Stimulated activated CD8-positive, alpha-beta memory T cell treated with anti-CD3 and anti-CD28 coated beads, Interleukin-12 subunit alpha, Interleukin-12 subunit beta, amount 100 ng/mL, for 4 hours (primary cell): ENCODE results near the gene DLG2.
"Not testable (repeated sequence)": the region's sequence is repeated elsewhere in the genome, so short reads cannot be mapped to it uniquely, and the experiment has no call there.

Experiments used
- DNase-seq: peaks from one replicate; pipeline ENCODE4 v3.0.0-alpha.2; 2020; ENCODE audit warnings: low read depth

Gene DLG2

DNA sequence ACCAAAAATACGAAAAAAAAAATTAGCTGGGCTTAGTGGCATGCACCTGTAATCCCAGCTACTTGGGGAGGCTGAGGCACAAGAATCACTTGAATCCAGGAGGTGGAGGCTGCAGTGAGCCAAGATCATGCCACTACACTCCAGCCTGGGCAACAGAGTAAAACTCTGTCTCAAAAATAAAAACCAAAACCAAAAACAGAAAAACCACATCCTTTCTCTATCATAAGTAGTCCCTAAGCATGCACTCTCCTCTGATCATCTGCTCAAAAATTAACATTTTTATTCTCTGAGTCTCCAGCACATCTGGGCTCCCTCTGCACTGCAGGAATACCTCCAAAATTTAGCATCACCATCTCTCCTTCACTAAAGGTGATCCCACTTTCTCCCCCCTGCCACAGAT, 516.9 kb downstream of the DLG2 start:
- not testable (repeated sequence) for DNase-seq

DNA sequence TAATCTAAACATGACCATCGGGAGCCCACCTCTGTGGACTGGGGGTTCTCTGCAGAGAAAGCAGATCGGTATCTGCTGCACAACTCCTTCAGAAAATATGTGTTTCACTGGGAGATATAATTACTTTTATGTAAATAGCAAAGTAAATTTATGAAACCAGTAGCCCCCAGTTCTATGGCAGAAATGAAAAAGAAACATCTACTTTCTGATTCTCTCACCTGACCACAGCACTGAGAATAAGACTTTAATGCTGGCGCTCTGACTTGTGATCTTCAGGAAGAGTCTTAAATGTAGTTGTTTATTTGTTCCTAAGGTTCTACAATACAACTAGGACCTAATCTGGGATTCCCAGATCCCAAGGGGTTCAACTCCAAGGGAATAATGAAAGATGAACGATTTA, 518.0 kb downstream of the DLG2 start:
- DNase-seq: no peak

DNA sequence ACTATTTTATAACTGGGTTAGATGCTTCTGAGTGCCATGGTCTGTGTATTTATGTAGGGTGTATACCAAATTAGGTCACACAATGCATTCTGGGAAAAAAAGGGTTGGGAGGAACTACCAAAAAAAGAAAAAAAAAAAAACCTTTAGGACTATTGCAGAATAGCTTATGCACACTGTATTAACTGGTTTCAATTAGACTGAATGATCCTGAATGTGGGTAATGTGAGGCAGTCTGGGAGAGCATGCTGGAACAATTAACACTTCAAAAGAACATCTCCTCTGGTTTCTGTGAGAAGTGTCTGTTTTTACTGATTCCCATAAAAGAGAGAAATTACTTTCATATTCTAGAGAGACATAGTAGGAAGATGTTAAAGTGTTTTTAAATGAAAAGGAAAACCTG, 521.3 kb downstream of the DLG2 start:
- no peak for DNase-seq

DNA sequence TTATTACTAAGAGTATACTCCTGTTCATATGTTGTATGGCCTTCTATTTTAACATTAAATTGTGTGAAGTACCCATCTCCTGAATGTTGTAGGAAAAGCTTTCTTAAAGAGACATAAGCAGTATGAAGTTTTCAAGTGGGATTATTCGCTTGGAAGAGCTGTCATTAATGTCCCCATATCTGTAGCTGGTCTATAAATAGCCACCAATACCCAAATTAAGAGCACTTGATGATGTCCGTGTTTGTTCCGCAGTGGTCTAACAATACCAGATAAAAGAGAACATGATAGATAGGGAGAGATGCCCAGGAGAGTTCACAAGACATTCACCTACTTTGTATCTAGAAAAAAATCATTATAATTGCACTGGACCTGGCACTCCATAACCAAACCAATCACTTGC, 527.6 kb downstream of the DLG2 start:
- no peak for DNase-seq

DNA sequence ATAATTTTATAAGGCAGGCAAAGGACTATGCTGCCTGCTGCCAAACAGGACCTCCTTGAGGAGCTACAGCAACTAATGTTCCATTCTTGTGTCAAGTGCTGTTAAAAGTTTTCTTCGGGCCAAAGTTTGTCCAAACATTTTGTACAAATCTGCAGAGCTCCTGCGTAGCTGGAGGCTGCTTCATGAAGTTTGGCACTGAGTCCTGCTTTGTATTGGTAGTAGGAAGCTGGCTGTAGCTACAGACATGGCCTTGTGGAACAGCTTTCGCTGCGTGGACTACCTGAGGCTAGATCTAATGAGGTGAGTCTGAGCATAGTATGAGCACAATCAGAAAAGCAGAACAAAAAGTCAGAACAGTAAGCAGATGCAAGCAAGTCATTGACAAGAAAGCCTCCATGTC, 528.1 kb downstream of the DLG2 start:
- DNase-seq: no peak

DNA sequence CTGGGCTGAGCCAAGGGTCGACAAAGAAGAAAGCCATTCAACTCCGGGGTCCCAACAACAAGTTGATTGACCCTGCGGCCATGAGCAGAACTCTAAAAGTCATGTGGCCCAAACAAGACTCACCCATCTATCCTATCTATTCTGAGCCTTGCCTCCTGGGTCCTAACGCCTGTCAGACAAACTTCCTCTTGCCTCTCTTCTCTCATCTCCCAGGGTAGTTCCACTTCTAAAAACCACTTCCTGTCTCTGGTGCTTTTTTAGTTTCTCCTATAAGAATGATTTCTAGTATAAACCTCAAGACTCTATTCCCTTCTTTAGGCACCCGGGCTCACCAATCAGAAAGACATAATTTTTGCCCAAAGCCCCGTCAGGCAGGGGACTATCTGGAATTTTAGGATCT, 530.2 kb downstream of the DLG2 start:
- DNase-seq: no peak

DNA sequence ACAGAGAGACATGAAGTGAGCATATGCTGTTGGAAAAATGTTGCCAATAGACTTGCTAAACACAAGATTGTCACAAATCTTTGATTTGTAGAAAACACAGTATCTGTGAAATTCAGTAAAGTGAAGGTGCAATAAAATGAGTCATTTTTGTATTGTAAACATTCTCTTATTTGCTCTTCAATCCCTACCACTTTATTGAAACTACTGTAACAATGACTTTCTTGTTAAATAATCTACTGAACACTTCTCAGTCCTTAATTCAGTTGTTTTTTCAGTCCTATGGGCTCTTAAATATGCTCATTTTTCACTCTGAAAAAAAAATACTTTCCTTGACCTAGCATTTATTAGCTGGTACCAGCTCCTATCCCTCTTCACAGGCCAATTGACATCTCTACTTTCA, 531.9 kb downstream of the DLG2 start:
- no peak for DNase-seq

DNA sequence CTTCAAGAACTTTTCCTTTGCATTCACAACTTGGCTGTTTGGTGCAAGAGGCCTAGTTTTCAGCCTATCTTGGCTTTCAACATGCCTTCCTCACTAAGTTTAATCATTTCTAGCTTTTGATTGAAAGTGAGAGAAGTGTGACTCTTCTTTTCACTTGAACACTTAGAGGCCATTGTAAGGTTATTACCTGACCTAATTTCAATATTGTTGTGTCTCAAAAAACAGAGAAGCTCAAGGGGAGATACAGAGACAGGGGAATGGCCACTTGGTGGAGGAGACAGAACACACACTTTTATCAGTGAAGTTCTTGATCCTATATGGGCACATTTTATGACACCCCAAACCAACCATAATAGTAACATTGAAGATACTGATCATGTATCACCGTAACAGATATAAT, 532.3 kb downstream of the DLG2 start:
- no peak for DNase-seq

DNA sequence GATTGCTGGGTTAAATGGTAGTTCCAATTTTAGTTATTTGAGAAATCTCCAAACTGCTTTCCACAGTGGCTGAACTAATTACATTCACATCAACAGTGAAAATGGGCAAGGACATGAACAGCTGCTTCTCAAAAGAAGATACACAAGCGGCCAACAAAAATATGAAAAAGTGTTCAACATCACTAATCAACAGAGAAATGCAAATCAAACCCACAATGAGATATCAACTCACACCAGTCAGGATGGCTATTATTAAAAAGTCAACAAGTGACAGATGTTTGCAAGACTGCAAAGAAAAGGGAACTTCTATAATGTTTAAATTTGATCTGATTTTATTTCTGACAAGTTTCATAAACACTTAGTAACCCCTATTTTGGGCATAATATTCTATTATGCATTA, 537.5 kb downstream of the DLG2 start:
- DNase-seq: no peak

DNA sequence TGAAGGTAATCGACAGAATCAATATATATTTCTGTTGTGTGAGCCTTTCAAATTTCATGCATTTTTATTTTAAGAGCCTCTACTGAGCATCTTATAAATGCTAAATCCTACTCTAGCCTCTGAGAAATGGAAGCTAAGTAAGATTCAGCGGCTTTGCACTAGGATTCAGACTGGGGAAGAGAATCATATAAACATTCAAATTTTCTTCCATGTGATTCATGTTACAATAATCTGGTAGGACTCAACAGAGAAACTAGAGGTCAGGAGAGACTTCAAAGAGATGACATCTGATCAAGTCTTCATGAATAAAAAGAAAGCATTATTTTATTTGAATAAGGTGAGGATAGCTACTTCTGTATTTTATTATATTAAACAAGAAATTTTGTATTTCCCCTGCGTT, 538.9 kb downstream of the DLG2 start:
- DNase-seq: no peak

DNA sequence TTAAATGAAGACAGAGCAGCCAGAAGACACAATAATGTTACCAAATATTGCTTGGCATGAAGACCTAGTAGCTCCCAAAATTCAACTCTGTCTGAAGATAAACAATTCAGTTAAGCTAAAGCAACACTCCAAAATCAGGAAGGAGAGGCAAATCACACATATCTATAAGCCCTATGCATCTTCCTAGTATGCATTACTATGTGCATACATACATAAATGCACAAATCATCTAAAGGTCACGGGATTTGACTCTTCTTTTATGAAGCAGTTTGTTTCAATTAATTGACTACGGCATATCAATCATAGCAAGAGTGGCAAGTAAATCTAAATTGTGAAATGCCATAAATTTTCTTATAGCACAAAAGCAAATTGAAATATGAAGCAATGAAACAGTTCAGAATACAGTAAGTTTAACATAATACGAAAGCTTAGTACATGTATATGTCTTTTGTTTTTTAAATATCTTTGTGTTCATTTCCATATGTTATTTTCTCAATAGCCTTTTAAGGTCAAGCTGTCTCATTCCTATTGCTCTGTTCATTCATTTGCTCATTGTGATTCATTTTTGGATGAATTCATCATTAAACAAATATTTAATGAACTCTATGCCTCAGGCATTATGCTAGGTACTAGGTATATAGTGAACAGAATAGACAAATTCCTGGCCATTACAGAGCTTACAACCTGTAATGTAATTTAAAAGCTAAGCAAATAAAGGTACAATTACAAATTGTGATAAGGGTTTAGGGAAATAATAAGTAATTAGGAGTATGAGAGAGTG, 540.5 kb downstream of the DLG2 start:
- no peak for DNase-seq

DNA sequence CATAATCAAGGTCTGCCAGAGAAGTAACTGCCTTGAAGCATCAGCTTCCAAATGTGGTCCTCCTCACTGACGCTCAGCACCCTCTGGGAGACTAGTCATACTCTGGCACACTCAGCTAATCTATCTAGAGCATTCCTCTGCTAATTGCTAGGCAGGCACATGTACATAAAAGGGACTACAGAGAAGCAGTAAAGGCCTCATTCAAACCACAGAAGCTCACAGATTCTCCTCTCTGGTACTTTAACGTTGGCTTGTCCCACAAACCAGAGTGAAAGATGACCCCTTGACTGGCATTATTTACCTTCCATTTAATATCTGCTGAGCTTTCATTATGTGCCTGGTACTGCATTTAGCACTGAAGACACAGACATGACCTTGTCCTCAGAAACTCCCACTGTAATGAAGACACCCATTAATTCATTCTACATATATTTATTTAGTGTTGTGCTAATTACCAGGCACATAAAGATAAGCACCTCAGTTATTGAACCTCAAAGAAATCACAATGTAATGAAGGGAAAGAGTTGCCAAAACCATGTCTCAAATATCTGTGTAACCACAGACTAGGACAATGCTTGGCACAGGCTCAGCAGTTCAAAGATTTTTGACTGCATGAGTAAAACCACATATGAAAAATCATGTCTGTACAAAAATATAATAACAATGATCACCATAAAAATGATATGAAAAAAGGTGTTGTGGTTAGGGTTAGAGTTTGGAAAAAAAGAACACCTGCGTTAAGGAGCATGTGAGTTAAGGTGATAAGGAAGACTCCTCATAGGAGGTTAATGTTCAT, 550.4 kb downstream of the DLG2 start:
- DNase-seq: no peak

DNA sequence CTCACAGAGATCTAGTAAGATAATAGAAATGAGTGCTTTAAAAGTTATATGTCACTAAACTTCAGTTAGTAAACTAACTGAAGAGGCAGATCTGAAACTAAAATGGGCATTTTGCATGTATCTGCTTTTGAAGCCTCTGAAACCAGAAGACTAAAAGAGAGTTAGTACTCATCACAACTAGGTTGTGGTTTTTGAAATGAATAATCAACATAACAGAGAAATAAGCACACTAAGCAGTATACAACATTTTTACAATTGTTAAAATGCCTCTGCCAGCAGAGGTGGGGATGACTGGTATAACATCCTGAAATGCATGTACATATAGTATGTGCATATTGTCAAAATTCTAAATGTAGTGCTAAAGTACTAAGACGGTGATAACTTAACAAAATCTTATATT, 564.5 kb downstream of the DLG2 start:
- DNase-seq: no peak

DNA sequence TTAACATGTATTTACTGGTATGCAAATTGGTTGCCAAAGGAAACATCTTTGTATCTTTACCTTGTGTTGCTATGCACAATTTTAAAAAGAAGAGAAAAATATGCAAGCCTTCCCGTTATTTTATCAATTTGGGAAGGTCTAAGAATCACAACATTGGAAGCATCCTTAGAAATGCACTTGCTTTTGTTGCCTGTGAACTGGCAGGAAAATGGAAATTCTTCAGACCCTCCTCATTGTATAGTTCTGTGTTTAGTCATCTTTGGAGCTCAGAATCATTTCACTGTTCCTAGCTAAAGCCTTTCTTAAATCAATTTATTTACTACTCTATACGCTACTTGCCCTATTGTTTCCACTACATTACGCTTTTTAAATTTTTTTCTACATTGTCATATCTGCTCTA, 574.5 kb downstream of the DLG2 start:
- no peak for DNase-seq

DNA sequence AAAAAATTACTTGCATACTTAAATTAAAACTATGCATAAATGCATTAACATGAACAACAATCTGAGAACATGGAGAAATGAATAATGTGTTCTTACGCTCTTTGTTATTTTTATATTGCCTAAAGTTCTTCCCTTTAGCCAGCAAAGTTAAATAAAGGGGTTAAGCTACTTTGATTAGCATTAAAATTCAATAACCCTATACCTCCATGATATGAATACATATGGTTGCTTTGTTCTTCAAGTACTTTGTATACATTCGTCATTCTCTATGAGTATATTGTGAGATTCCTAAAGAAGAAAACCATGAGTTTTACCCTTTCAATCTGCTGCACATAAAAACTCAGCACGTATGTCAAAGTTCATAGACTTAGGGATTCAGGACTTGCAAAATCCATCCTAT, 578.3 kb downstream of the DLG2 start:
- DNase-seq: no peak

DNA sequence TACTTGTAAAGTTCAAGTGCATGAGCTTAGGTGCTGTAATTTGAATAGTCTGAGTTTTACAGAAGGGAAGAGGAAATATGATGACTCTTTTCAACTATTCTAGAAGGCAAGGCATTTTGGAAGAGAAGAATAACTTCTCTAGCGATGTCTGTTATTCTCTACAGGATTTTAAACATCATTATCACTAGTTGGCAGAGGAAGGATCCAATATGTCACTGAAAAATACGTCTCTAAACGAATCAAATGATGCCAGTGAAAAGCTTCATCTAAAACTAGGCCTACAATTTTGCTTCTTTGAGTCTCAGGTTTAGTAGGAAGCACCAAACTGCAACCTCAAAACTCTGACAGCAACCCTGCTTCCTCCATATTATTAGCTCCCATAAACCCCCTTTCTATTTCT, 581.4 kb downstream of the DLG2 start:
- DNase-seq: no peak

DNA sequence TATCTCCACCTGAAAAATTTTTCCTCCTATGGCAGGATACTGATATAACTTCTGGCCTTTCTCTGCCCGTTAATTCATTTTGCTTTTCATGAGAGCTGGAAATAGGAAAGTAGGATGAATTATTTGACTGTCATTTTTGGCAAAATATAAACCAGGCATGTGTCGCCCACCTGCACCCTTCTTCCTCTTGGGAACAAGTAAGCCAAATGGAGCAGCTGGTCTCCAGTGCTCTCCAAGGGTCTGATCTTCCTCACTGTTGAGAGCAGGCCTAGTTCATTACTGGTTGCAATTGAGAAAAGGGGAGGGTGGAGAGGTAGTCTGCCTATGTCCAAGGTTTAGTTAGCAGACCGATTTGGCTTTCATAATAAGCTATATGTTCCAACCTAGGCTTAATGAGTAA, 582.2 kb downstream of the DLG2 start:
- DNase-seq: no peak

DNA sequence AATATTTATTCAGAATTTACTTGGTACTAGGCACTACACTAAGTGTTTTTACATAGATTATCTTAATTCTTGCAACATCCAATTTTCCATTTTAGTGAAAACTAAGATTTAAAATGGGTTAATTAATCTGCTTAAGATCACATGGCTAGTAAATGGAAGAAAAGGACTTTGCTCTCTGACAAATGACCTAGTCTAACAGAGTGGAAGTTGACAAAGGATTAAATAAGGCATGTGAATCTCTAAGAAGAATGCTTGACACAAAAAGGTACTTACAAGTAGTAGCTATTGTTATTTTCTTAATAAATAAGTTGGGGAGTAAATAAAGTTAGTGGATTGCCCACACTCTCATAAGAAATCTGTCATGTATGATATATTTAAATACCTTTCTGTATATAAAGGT, 584.8 kb downstream of the DLG2 start:
- no peak for DNase-seq

DNA sequence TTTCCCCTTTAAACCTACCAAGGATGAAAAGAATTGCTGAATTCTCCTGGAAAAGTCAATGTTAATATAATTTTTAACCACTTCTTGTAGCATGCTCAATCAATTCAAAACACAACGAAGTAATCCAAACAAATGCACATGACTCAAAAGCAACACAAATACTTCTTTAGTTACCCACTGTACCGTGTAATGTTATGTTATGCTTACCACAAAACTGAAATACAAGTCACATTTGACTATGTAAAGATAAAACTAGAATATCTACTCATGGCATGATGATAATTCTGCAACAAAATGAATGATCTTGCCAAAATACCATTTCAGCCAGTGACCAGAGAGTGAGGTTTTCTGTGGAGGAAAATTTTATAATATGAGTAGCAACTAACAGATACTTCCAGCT, 587.0 kb downstream of the DLG2 start:
- DNase-seq: no peak

DNA sequence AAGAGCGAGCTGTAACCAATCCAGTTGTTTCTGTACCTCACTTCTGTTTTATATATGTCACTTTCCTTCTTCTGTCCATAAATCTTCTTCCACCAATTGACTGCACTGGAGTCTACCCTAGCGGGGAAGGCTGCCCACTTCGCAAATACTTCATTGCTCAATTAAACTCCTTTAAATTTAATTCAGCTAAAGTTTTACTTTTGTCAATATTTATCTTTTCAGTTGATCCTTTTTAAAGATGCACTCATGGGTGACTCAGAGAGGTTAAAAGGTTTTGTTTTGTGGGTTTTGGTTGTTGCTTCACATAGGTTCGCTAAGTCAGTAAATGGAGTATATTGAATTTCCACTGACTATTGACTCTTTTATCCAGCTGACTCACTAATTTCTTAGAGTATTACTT, 597.2 kb downstream of the DLG2 start:
- no peak for DNase-seq

DNA sequence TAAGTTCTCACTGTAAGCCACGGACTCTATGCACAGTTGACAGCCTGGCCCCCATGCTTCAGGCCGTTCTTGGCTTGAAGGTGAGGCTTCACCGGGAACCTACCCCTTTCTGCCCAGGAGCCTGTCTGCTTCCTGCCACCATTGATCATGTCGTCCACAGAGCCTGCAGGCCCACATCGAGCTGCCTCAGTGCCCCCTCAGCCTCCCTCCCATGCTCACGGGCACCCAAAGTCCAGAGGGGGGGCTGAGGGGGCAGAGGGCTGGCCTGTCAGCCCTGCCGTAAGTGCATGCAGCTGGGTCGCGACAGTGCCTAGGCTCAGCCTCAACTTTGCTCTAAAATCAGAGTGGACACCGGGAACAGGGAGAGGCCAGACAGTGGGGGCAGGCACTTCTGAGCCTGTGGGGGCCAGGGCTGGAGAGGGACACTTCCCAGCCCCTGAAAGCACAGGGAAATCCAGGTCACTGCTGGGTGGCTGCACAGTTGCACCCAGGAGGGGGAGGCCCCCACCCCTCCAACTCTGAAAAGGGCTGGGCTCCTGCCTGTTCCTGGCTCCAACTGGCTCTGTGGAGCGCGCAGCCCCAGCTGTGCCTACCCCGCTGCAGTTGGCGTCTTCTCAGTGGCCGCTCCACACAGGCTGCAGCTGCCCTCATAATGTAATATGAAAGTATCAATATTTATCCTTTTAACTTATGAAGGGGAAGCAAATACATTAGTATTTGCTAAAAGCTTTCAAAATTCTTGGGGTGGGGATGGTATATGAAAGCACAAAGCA, 598.6 kb downstream of the DLG2 start:
- DNase-seq: no peak

DNA sequence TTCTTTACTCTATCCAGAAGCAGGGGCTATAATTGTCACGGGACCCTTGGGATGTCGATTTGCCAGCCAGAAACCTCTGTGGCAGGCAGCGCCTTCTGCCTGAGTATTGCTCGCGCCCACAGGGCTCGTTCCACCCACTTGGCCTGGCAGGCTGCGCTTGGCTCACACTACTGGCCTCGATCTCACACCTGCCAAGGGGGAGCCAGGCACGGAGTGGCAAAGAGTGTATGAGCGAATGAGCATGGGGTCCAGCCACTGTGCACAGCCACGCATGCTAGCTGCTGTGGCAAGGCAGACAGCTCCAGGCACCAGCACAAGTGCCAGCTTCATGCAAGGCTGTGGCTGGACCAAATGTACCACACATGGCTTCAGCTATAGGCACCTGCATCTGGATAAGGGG, 599.8 kb downstream of the DLG2 start:
- no peak for DNase-seq

DNA sequence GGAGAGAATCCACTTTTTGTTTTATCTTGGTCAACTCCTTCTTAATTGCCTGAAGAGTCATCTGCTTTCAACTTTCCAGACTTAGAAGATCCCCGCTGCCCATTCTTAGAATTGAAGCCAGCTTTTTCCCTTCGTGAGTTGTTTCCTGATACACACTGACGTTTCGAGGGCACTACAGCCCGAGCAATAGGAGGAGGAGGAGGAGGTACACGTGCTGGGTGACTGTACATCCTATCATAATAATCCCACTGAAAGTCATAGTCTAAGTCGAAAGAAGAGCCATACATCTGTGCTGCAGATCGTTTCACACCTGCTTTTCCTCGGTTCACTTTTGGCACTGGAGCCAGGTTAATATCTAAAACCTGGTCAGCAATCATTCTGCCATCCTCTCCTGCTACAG, 606.1 kb downstream of the DLG2 start:
- DNase-seq: no peak
